Keratinocyte (primary cell): ENCODE results near the gene TMEM69. TPM values are rescaled to one million over a fixed set of nuclear protein-coding genes. Genes with fewer than 3 reads are reported as not detected.

ENCODE experiments used
- DNase-seq: peaks from one replicate; pipeline ENCODE4 v3.0.0-alpha.2; 2011; ENCODE audit warnings: low read depth, missing footprints, low spot score
- FAIRE-seq: peaks from 2 replicates; lab custom pipeline; 2011; peaks lifted over from hg19 to GRCh38; lab: Jason Lieb, UNC
- H2AFZ ChIP-seq: 2 replicates; pipeline ENCODE4 v1.6.0; 2012; ENCODE audit warnings: low read length, control low read depth, inconsistent platforms; ENCODE audit not compliant: control insufficient read depth
- H3K27ac ChIP-seq: 2 replicates; pipeline ENCODE4 v1.5.1; 2011; ENCODE audit warnings: low read length; ENCODE audit not compliant: control insufficient read depth, insufficient read depth
- H3K27me3 ChIP-seq: 3 replicates; pipeline ENCODE4 v1.6.0; 2011; ENCODE audit warnings: low read length; ENCODE audit not compliant: control insufficient read depth, insufficient read depth; ENCODE audit errors: extremely low read depth
- H3K36me3 ChIP-seq, 2 experiments: 2 replicates in 1 of 2; 3 replicates in 1 of 2; pipeline ENCODE4 v1.5.1; 2011; ENCODE audit warnings: low read length in 2 of 2, mild to moderate bottlenecking in 1 of 2; ENCODE audit not compliant: control insufficient read depth in 2 of 2, insufficient read depth in 2 of 2; ENCODE audit errors: extremely low read depth in 1 of 2
- H3K4me1 ChIP-seq: 3 replicates; pipeline ENCODE4 v1.5.1; 2011; ENCODE audit warnings: low read length; ENCODE audit not compliant: control insufficient read depth, insufficient read depth; ENCODE audit errors: extremely low read depth
- H3K4me2 ChIP-seq: 3 replicates; pipeline ENCODE4 v1.6.0; 2011; ENCODE audit warnings: low read depth, low read length; ENCODE audit not compliant: control insufficient read depth, insufficient read depth; ENCODE audit errors: extremely low read depth
- H3K4me3 ChIP-seq, 3 experiments: fragments of 200-600 bp in 1 of 3; sonication (generic) in 1 of 3; 2 replicates in 2 of 3; 3 replicates in 1 of 3; pipeline ENCODE4 v1.5.1; 2011 to 2016; ENCODE audit warnings: low read length in 3 of 3, mild to moderate bottlenecking in 3 of 3, control low read depth in 2 of 3, inconsistent platforms in 1 of 3, low read depth in 1 of 3, mixed read lengths in 1 of 3, mixed run types in 1 of 3, moderate library complexity in 1 of 3; ENCODE audit not compliant: control insufficient read depth in 2 of 3, insufficient read depth in 2 of 3; ENCODE audit errors: extremely low read depth in 1 of 3
- H3K79me2 ChIP-seq: 2 replicates; pipeline ENCODE4 v1.6.0; 2012; ENCODE audit warnings: low read length; ENCODE audit not compliant: control insufficient read depth, insufficient read depth
- H3K9ac ChIP-seq: 3 replicates; pipeline ENCODE4 v1.6.0; 2011; ENCODE audit warnings: low read length; ENCODE audit not compliant: control insufficient read depth, insufficient read depth; ENCODE audit errors: extremely low read depth
- H3K9me1 ChIP-seq: 3 replicates; pipeline ENCODE4 v1.6.0; 2011; ENCODE audit warnings: low read length; ENCODE audit not compliant: control insufficient read depth, insufficient read depth; ENCODE audit errors: extremely low read depth
- H3K9me3 ChIP-seq: 2 replicates; pipeline ENCODE4 v1.5.1; 2012; ENCODE audit warnings: low read depth, low read length; ENCODE audit not compliant: control insufficient read depth
- H4K20me1 ChIP-seq: 3 replicates; pipeline ENCODE4 v1.6.0; 2011; ENCODE audit warnings: low read length; ENCODE audit not compliant: control insufficient read depth, insufficient read depth; ENCODE audit errors: extremely low read depth
- EZH2 ChIP-seq: IDR thresholded peaks from one replicate; pipeline ENCODE4 v1.6.1; 2012; ENCODE audit warnings: inconsistent platforms, mild to moderate bottlenecking, low read length, moderate library complexity
- dilution Hi-C: fragments of 300-500 bp; cut with MboI; formaldehyde crosslinking; loops from one replicate; pipeline ENCODE4 v1.7.0; 2020; ENCODE audit warnings: low sequenced_read_pairs; ENCODE audit not compliant: extremely low pct_ligation_motif_present
- polyA plus RNA-seq, 5 experiments: library from polyadenylated mRNA; depleted of rRNA in 3 of 5; stranded (reverse) in 3 of 5; stranded (forward) in 1 of 5; unstranded in 1 of 5; fragments of >200 nt; gene quantifications; 1 replicate in 1 of 5; 2 replicates in 3 of 5; 3 replicates in 1 of 5; pipeline versions ENCODE4 v1.2.1 to v1.2.3, GENCODE V29; 2011 to 2012; ENCODE audit warnings: missing spikeins in 2 of 5, low read depth in 1 of 5, low replicate concordance in 1 of 5
- TF ChIP-seq, protein P1 (sequence below), 3 experiments: IDR thresholded peaks in 1 of 3; conservative IDR thresholded peaks in 1 of 3; optimal IDR thresholded peaks in 1 of 3; 2 replicates in 2 of 3; 3 replicates in 1 of 3; pipeline versions ENCODE3 to v1.5.1; 2011; ENCODE audit warnings: low read length in 3 of 3, mild to moderate bottlenecking in 3 of 3, moderate library complexity in 2 of 3, control low read depth in 1 of 3, inconsistent platforms in 1 of 3; ENCODE audit not compliant: insufficient read depth in 2 of 3; ENCODE audit errors: extremely low read depth in 1 of 3

Gene TMEM69
- polyA plus RNA-seq, 1 donor (not counting 4 experiments of a cell fraction or from before 2014, with no cell fraction given): 110 TPM

DNA sequence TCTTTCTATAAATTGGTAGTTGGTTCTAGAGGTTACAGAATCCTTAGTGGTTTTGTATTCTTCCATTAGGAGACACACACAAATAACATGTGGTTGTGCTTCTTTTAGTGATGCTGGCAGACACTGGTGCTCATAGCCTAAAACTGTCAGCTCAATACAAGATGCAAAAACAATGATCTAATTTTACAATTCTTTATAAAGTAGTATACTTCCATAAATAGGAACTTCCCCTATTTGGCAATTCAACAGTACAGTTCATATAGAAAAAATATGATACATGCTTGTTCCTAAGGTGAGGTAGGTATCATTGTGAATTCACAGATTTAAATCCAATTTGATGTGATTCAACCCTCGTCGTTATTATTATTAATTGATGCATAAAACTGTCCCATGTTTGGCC lies 43.3 kb upstream of the TMEM69 start:
- H3K4me1 ChIP-seq: no peaks in the 10 kb centered on the region
- no peak for FAIRE-seq

DNA sequence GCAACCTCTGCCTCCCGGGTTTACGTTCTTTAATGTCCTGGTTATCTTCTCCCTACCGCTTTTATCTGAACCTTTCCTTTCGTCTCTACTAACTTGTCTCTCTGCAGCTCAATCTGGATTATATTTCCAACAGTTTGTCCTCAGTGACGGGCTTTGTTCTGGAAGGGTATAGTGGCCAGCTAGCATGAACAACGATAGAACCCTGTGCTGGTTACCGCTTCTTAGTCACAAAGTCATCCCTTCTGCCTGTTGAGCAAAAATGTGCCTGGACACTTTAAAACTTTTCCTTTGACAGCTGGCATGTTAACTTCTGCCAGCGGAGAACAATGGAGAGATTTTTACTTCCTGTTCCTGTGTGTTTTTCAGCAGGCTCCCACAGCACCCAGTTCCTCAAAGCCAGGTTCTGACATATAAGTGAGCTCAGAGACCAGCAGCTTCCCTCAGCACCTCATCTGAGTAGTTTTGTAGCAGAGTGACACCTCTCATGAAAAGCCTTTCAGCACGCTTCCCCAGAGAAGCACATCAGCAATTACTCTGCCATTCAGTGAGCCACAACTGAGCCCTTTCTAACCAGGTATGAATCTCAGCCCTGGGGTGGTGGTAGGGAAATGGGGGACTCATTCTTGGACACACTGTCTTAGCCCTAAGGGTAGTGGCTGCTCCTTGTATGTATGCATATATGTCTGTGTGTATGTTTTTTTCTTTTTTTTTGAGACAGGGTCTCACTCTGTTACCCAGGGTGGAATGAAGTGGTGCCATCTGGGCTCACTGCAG lies 40.5 kb upstream of the TMEM69 start:
- Histone ChIP-seq H3K27ac (no peak overlapping the region), H3K9me1 (peaks cover 2% of the 10 kb centered on the region), H3K4me2 (no peak overlapping the region), H3K4me1 (no peaks in the 10 kb centered on the region), H2AFZ (no peak overlapping the region), H3K4me3 (no peak overlapping the region), H3K9ac (no peak overlapping the region), H4K20me1 (no peaks in the 10 kb centered on the region), H3K27me3 (no peaks in the 10 kb centered on the region), H3K79me2 (peaks cover 16% of the 10 kb centered on the region), H3K9me3 (no peaks in the 10 kb centered on the region), H3K36me3 (peaks cover 20 to 30% of the 10 kb centered on the region in 2 experiments)
- dilution Hi-C loops: no loop called here
- TF ChIP-seq, protein P1, sequence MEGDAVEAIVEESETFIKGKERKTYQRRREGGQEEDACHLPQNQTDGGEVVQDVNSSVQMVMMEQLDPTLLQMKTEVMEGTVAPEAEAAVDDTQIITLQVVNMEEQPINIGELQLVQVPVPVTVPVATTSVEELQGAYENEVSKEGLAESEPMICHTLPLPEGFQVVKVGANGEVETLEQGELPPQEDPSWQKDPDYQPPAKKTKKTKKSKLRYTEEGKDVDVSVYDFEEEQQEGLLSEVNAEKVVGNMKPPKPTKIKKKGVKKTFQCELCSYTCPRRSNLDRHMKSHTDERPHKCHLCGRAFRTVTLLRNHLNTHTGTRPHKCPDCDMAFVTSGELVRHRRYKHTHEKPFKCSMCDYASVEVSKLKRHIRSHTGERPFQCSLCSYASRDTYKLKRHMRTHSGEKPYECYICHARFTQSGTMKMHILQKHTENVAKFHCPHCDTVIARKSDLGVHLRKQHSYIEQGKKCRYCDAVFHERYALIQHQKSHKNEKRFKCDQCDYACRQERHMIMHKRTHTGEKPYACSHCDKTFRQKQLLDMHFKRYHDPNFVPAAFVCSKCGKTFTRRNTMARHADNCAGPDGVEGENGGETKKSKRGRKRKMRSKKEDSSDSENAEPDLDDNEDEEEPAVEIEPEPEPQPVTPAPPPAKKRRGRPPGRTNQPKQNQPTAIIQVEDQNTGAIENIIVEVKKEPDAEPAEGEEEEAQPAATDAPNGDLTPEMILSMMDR (optimal IDR thresholded peaks at IDR 0.05 in 1 of 3, IDR thresholded peaks at IDR 0.05 in 1 of 3, conservative IDR thresholded peaks at IDR 0.05 in 1 of 3; ENCODE audit: extremely low read depth in 1 of 3, insufficient read depth in 2 of 3, low read length in 3 of 3): no peak
- TF ChIP-seq EZH2: no peak
- DNase-seq: no peak
- no peak for FAIRE-seq

More for the DNA sequence above, 43.3 kb upstream of the TMEM69 start:
- DNase-seq: no peak
- Histone ChIP-seq H3K36me3 (peaks cover 18 to 38% of the 10 kb centered on the region in 2 experiments), H3K9me1 (no peaks in the 10 kb centered on the region), H3K79me2 (peaks cover 6% of the 10 kb centered on the region), H2AFZ (no peak overlapping the region), H3K4me3 (no peak overlapping the region), H3K9ac (no peak overlapping the region), H3K4me2 (no peak overlapping the region), H3K9me3 (no peaks in the 10 kb centered on the region), H3K27me3 (no peaks in the 10 kb centered on the region), H4K20me1 (no peaks in the 10 kb centered on the region), H3K27ac (no peak overlapping the region)
- TF ChIP-seq, protein P1 (optimal IDR thresholded peaks at IDR 0.05 in 1 of 3, IDR thresholded peaks at IDR 0.05 in 1 of 3, conservative IDR thresholded peaks at IDR 0.05 in 1 of 3; ENCODE audit: extremely low read depth in 1 of 3, insufficient read depth in 2 of 3, low read length in 3 of 3): no peak
- TF ChIP-seq EZH2: no peak
- dilution Hi-C loops: no loop called here
